HG02642 (cell line): ENCODE measurements around the gene OR7G2.
"Not testable (repeated sequence)": the region's sequence is repeated elsewhere in the genome, so short reads cannot be mapped to it uniquely, and the experiment has no call there.

Source experiments
- ATAC-seq: cut with Tn5 transposase; IDR thresholded peaks from one replicate; pipeline ENCODE4 v1.9.1; 2021; ENCODE audit warnings: mild to moderate bottlenecking; ENCODE audit not compliant: unreplicated experiment, poor library complexity

OR7G2 gene

GRCh38 chr19:9075064-9075949 lies 32.0 kb downstream of the OR7G2 start:
- ATAC-seq = no peak

- ATAC-seq = no peak
Observed at GRCh38 chr19:9073806-9074205, 33.5 kb downstream of the OR7G2 start.

- not testable (repeated sequence) for ATAC-seq
Observed at GRCh38 chr19:9071720-9072119, 35.6 kb downstream of the OR7G2 start.

GRCh38 chr19:9070066-9070465 lies 37.2 kb downstream of the OR7G2 start:
- ATAC-seq = no peak

GRCh38 chr19:9065457-9066014 lies 41.7 kb downstream of the OR7G2 start:
- no peak for ATAC-seq

- ATAC-seq = no peak
Observed at GRCh38 chr19:9061879-9062278, 45.4 kb downstream of the OR7G2 start.

GRCh38 chr19:9060564-9061340 lies 46.5 kb downstream of the OR7G2 start:
- ATAC-seq = no peak

GRCh38 chr19:9058905-9059667 lies 48.2 kb downstream of the OR7G2 start:
- no peak for ATAC-seq

- no peak for ATAC-seq
Observed at GRCh38 chr19:9057505-9058258, 49.6 kb downstream of the OR7G2 start.

GRCh38 chr19:9056131-9056530 lies 51.1 kb downstream of the OR7G2 start:
- not testable (repeated sequence) for ATAC-seq

- no peak for ATAC-seq
Observed at GRCh38 chr19:9054765-9055164, 52.5 kb downstream of the OR7G2 start.

GRCh38 chr19:9054207-9054606 lies 53.1 kb downstream of the OR7G2 start:
- no peak for ATAC-seq

GRCh38 chr19:9053674-9054073 lies 53.6 kb downstream of the OR7G2 start:
- not testable (repeated sequence) for ATAC-seq

- ATAC-seq = no peak
Observed at GRCh38 chr19:9052894-9053293, 54.4 kb downstream of the OR7G2 start.
